Mammary epithelial cell (primary cell): ENCODE results near the gene ARHGAP40.

ENCODE experiments used
- EZH2 ChIP-seq: IDR thresholded peaks from 2 replicates; pipeline ENCODE4 v1.6.1; 2012; ENCODE audit warnings: low read length, inconsistent platforms, borderline replicate concordance
- TF ChIP-seq, protein P1 (sequence below), 2 donors: IDR thresholded peaks in 1 of 2; conservative IDR thresholded peaks in 1 of 2; 2 replicates each; pipeline ENCODE4 v1.5.1; 2011 to 2012; ENCODE audit warnings: inconsistent platforms in 2 of 2, low read length in 2 of 2, mild to moderate bottlenecking in 2 of 2, control low read depth in 1 of 2, low read depth in 1 of 2; ENCODE audit not compliant: insufficient read depth in 1 of 2; ENCODE audit errors: extremely low read depth in 1 of 2

DNA sequence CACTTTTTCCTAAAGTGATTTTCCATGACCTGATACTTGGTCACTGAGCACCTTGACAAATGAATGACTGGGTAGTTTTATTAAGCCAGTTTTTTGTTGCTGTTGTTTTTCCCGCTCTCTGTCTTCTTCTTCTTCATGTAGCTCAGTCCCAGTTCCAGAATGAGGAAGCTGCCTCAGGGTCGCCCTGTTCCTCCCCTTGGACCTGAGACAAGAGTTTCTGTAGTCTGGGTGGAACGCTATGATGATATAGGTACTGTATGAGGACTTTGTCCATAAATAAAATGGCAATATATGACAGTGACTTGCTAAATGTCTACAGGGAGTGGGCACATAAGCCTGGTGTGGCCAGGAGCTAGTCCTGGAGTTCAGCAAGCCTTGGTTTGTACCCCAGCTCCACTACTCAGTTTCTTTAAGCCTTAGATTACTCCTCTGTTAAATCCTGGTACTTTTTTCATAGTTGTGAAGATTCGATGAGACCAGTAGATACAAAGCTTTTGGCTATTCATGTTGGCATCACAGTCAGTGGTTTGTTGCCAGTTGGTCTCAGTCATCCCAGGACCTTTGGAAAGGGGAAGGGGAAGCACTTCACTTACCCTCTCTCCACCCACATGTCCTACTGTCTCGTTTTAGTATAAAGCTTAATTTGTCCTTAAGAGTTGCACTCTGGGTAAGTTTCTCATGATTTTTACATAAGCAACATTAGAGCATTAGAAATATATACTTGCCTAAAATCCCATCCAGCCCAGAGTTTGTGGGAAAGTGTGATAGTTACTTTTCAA, 31.7 kb upstream of the ARHGAP40 start:
- TF ChIP-seq, protein P1, sequence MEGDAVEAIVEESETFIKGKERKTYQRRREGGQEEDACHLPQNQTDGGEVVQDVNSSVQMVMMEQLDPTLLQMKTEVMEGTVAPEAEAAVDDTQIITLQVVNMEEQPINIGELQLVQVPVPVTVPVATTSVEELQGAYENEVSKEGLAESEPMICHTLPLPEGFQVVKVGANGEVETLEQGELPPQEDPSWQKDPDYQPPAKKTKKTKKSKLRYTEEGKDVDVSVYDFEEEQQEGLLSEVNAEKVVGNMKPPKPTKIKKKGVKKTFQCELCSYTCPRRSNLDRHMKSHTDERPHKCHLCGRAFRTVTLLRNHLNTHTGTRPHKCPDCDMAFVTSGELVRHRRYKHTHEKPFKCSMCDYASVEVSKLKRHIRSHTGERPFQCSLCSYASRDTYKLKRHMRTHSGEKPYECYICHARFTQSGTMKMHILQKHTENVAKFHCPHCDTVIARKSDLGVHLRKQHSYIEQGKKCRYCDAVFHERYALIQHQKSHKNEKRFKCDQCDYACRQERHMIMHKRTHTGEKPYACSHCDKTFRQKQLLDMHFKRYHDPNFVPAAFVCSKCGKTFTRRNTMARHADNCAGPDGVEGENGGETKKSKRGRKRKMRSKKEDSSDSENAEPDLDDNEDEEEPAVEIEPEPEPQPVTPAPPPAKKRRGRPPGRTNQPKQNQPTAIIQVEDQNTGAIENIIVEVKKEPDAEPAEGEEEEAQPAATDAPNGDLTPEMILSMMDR (conservative IDR thresholded peaks at IDR 0.05 in 1 of 2, IDR thresholded peaks at IDR 0.05 in 1 of 2; ENCODE audit: extremely low read depth in 1 of 2, insufficient read depth in 1 of 2, low read depth in 1 of 2, low read length in 2 of 2), result no peak
- TF ChIP-seq EZH2, result no peak
